Kidney epithelial cell (primary cell): ENCODE data around the gene CLUH. TPM values are rescaled to one million over a fixed set of nuclear protein-coding genes. Genes with fewer than 3 reads are reported as not detected.

Experiments
- DNase-seq: peaks from one replicate; pipeline ENCODE4 v3.0.0-alpha.2; 2010; ENCODE audit warnings: low read depth
- H3K27me3 ChIP-seq: 2 replicates; pipeline ENCODE4 v1.6.0; 2011; ENCODE audit warnings: low read length; ENCODE audit not compliant: control insufficient read depth, insufficient read depth
- H3K36me3 ChIP-seq: 2 replicates; pipeline ENCODE4 v1.5.1; 2011; ENCODE audit warnings: low read length; ENCODE audit not compliant: control insufficient read depth, insufficient read depth
- H3K4me3 ChIP-seq: 2 replicates; pipeline ENCODE4 v1.5.1; 2011; ENCODE audit warnings: low read depth, mild to moderate bottlenecking, control low read depth, low read length
- CTCF ChIP-seq: IDR thresholded peaks from 2 replicates; pipeline ENCODE4 v1.5.1; 2011; ENCODE audit warnings: mild to moderate bottlenecking, moderate library complexity, low read length, control low read depth, inconsistent platforms; ENCODE audit not compliant: insufficient read depth, poor library complexity, severe bottlenecking
- total RNA-seq: library from RNA; depleted of rRNA; stranded (reverse); fragments of >200 nt; gene quantifications from 2 replicates; pipeline ENCODE4 v1.2.3, GENCODE V29; 2015

CLUH gene
- total RNA-seq, 1 donor from 2014 or later: 64.4 TPM

- peaks cover 43% of the 10 kb centered on the region for H3K27me3 ChIP-seq
- no peaks in the 10 kb centered on the region for H3K36me3 ChIP-seq
- no peak within 1 kb of the TSS for H3K4me3 ChIP-seq
- no peak for TF ChIP-seq CTCF
- DNase-seq: no peak
Measured at GRCh38 chr17:2749058-2749783, 37.7 kb upstream of the CLUH start, which contains the start of gene CCDC92B. Gene CCDC92B, minus strand, starts transcription at chr17:2749652. Its CDS starts 14,507 bp downstream, at chr17:2735145.

GRCh38 chr17:2745317-2746037 is 33.9 kb upstream of the CLUH start:
- no peak for DNase-seq
- no peak overlapping the region for H3K4me3 ChIP-seq

GRCh38 chr17:2737693-2738092 is 26.1 kb upstream of the CLUH start:
- Histone ChIP-seq H3K4me3 (no peak overlapping the region), H3K27me3 (peaks cover 9% of the 10 kb centered on the region), H3K36me3 (no peaks in the 10 kb centered on the region)
- DNase-seq: no peak
- TF ChIP-seq CTCF: no peak

More at GRCh38 chr17:2745317-2746037, 33.9 kb upstream of the CLUH start:
- TF ChIP-seq CTCF: no peak
- H3K36me3 ChIP-seq: no peaks in the 10 kb centered on the region
- H3K27me3 ChIP-seq: peaks cover 36% of the 10 kb centered on the region

GRCh38 chr17:2736956-2737355 is 25.4 kb upstream of the CLUH start:
- DNase-seq: no peak
- Histone ChIP-seq H3K27me3 (peaks cover 3% of the 10 kb centered on the region), H3K4me3 (no peak overlapping the region), H3K36me3 (no peaks in the 10 kb centered on the region)
- no peak for TF ChIP-seq CTCF

GRCh38 chr17:2735896-2736295 is 24.3 kb upstream of the CLUH start:
- H3K4me3 ChIP-seq: no peak overlapping the region
- no peak for DNase-seq
- H3K27me3 ChIP-seq: peaks cover 10% of the 10 kb centered on the region
- TF ChIP-seq CTCF: no peak
- H3K36me3 ChIP-seq: no peaks in the 10 kb centered on the region
